DND-41 (cell line): ENCODE data around the gene EIF4ENIF1.
A peak's percentile ranks its signal among the peaks of the same experiment; 100 is the strongest.
"Not testable (repeated sequence)": the region's sequence is repeated elsewhere in the genome, so short reads cannot be mapped to it uniquely, and the experiment has no call there.

Source experiments
- ATAC-seq: fragments of 200-7000 bp; cut with Tn5 transposase; 3 replicates; pipeline ENCODE4 v1.9.1; 2021; ENCODE audit warnings: low read depth; ENCODE audit not compliant: insufficient read depth
- DNase-seq: peaks from one replicate; pipeline ENCODE4 v3.0.0-alpha.2; 2020
- H2AFZ ChIP-seq: 2 replicates; pipeline ENCODE4 v1.6.0; 2012; ENCODE audit warnings: low read depth, low read length
- H3K27ac ChIP-seq: 2 replicates; pipeline ENCODE4 v1.5.1; 2012; ENCODE audit warnings: low read length, inconsistent platforms
- H3K27me3 ChIP-seq: fragments of 200-600 bp; sonication (generic); 2 replicates; pipeline ENCODE4 v1.6.0; 2012; ENCODE audit warnings: low read length, mild to moderate bottlenecking, inconsistent platforms; ENCODE audit not compliant: insufficient read depth, poor library complexity
- H3K36me3 ChIP-seq: 2 replicates; pipeline ENCODE4 v1.5.1; 2012; ENCODE audit warnings: low read length, inconsistent platforms; ENCODE audit not compliant: insufficient read depth
- H3K4me1 ChIP-seq: 2 replicates; pipeline ENCODE4 v1.5.1; 2012; ENCODE audit warnings: mild to moderate bottlenecking, low read length; ENCODE audit not compliant: insufficient read depth
- H3K4me2 ChIP-seq: 2 replicates; pipeline ENCODE4 v1.6.0; 2012; ENCODE audit warnings: mild to moderate bottlenecking, moderate library complexity, low read length, inconsistent platforms; ENCODE audit not compliant: insufficient read depth
- H3K4me3 ChIP-seq, 2 experiments: fragments of 200-600 bp in 1 of 2; shearing (Covaris generic) in 1 of 2; 2 replicates each; pipeline ENCODE4 v1.5.1; 2012 to 2016; ENCODE audit warnings: inconsistent platforms in 2 of 2, low read length in 2 of 2, mild to moderate bottlenecking in 2 of 2, low read depth in 1 of 2, moderate library complexity in 1 of 2
- H3K79me2 ChIP-seq: 2 replicates; pipeline ENCODE4 v1.6.0; 2012; ENCODE audit warnings: low read length, inconsistent platforms; ENCODE audit not compliant: insufficient read depth
- H3K9ac ChIP-seq: 2 replicates; pipeline ENCODE4 v1.6.0; 2012; ENCODE audit warnings: low read depth, mild to moderate bottlenecking, inconsistent platforms, low read length, moderate library complexity
- H3K9me3 ChIP-seq: 2 replicates; pipeline ENCODE4 v1.5.1; 2012; ENCODE audit warnings: low read length, moderate library complexity, mild to moderate bottlenecking, inconsistent platforms; ENCODE audit not compliant: insufficient read depth, severe bottlenecking
- H4K20me1 ChIP-seq: 2 replicates; pipeline ENCODE4 v1.6.0; 2012; ENCODE audit warnings: low read length; ENCODE audit not compliant: insufficient read depth
- CTCF ChIP-seq: IDR thresholded peaks from 2 replicates; pipeline ENCODE4 v1.5.1; 2012; ENCODE audit warnings: borderline replicate concordance, low read length, moderate library complexity, mild to moderate bottlenecking; ENCODE audit not compliant: poor library complexity, severe bottlenecking; ENCODE audit errors: extremely low read depth
- EZH2 ChIP-seq: IDR thresholded peaks from 3 replicates; pipeline ENCODE4 v1.6.1; 2012; ENCODE audit warnings: borderline replicate concordance, low read depth, mild to moderate bottlenecking, moderate library complexity, low read length, inconsistent platforms; ENCODE audit not compliant: severe bottlenecking

The EIF4ENIF1 gene

GRCh38 chr22:31486951-31487350, 2.7 kb downstream of the EIF4ENIF1 start:
- H3K4me2 ChIP-seq = peak overlapping the region; percentile 66; the same call in 1 of the 2 replicates
- no peak overlapping the region for H3K4me3 ChIP-seq
- H3K79me2 ChIP-seq = peaks cover 85% of the 10 kb centered on the region
- peaks cover 6% of the 10 kb centered on the region; the same call in 1 of the 2 replicates for H4K20me1 ChIP-seq
- H3K36me3 ChIP-seq = peaks cover 53% of the 10 kb centered on the region
- DNase-seq (no peak), ATAC-seq (no peak)
- no peaks in the 10 kb centered on the region for H3K27me3 ChIP-seq
- no peak overlapping the region for H3K27ac ChIP-seq
- peaks cover 41% of the 10 kb centered on the region for H3K4me1 ChIP-seq
- TF ChIP-seq EZH2 (no peak), CTCF (no peak)
- H2AFZ ChIP-seq = no peak overlapping the region
- H3K9me3 ChIP-seq = no peaks in the 10 kb centered on the region
- no peak overlapping the region for H3K9ac ChIP-seq

GRCh38 chr22:31486369-31486768, 3.3 kb downstream of the EIF4ENIF1 start:
- Histone ChIP-seq H3K36me3 (peaks cover 58% of the 10 kb centered on the region), H3K4me1 (peaks cover 35% of the 10 kb centered on the region), H3K79me2 (peaks cover 86% of the 10 kb centered on the region)
- not testable (repeated sequence) for H2AFZ ChIP-seq, H3K9me3 ChIP-seq, H3K4me3 ChIP-seq, H3K27me3 ChIP-seq, H4K20me1 ChIP-seq, DNase-seq, H3K27ac ChIP-seq, ATAC-seq, H3K9ac ChIP-seq, H3K4me2 ChIP-seq

GRCh38 chr22:31482470-31482869, 7.2 kb downstream of the EIF4ENIF1 start:
- H3K79me2 ChIP-seq = peaks cover 87% of the 10 kb centered on the region
- H3K27ac ChIP-seq, H2AFZ ChIP-seq, H3K9me3 ChIP-seq, H3K4me3 ChIP-seq, DNase-seq, H3K4me1 ChIP-seq, ATAC-seq, H3K27me3 ChIP-seq, H3K9ac ChIP-seq, H3K4me2 ChIP-seq: not testable (repeated sequence)
- H3K36me3 ChIP-seq = peaks cover 87% of the 10 kb centered on the region
- H4K20me1 ChIP-seq = peaks cover 14% of the 10 kb centered on the region; the same call in 1 of the 2 replicates

- Histone ChIP-seq H3K79me2 (peaks cover 87% of the 10 kb centered on the region), H3K4me2 (no peak overlapping the region), H3K9ac (no peak overlapping the region), H3K9me3 (no peaks in the 10 kb centered on the region), H2AFZ (no peak overlapping the region), H4K20me1 (peaks cover 20% of the 10 kb centered on the region; the same call in 1 of the 2 replicates), H3K27me3 (no peaks in the 10 kb centered on the region), H3K36me3 (peaks cover 86% of the 10 kb centered on the region), H3K4me1 (peaks cover 6% of the 10 kb centered on the region; the same call in 1 of the 2 replicates), H3K4me3 (no peak overlapping the region), H3K27ac (no peak overlapping the region)
- ATAC-seq = no peak
- no peak for DNase-seq
- TF ChIP-seq CTCF (no peak), EZH2 (no peak)
Observed at GRCh38 chr22:31481129-31481528, 8.5 kb downstream of the EIF4ENIF1 start.
